AG04449 (cell line): ENCODE data around the gene PCBP3.

ENCODE experiments used
- CTCF ChIA-PET: fragments of 350-600 bp; formaldehyde crosslinking; extraction: SDS; loops from one replicate; lab custom pipeline; 2021; ENCODE audit warnings: antibody characterized with exemption; lab: Yijun Ruan, JAX
- POLR2A ChIA-PET: fragments of 400-600, 350-600 bp; formaldehyde crosslinking; extraction: SDS; loops from one replicate; lab custom pipeline; 2020; ENCODE audit warnings: antibody characterized with exemption, inconsistent platforms; lab: Yijun Ruan, JAX
- DNase-seq: peaks from one replicate; pipeline ENCODE4 v3.0.0-alpha.2; 2010; ENCODE audit warnings: low read depth, low spot score
- H3K4me3 ChIP-seq: 2 replicates; pipeline ENCODE4 v1.5.1; 2011; ENCODE audit warnings: low read depth, mild to moderate bottlenecking, control low read depth, low read length
- CTCF ChIP-seq: IDR thresholded peaks from one replicate; pipeline ENCODE4 v1.5.1; 2011; ENCODE audit warnings: mild to moderate bottlenecking, moderate library complexity, low read length, control low read depth, inconsistent platforms; ENCODE audit not compliant: insufficient read depth; ENCODE audit errors: missing control alignments

The PCBP3 gene

DNA sequence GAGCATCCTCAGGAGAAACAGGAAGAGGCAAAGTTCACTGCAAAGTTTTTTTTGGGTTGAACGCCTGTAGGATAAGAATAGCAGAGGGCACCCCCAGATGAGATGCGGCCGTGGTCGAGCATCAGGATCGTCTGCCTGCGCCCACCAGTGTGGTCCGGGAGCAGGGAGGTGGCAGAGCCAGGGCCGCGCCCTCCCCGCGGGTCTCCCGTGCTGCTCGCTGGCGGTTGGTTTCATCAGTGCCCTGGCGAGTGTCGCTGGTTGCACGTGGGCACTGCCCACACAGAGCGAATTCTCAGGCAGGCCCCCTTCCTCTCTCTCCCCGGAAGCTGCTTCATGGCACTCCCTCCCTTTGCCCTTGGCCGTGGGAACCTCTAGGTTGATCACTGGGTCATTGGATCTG is 120.0 kb downstream of the PCBP3 start:
- CTCF ChIA-PET, result no interaction called here
- no peak for DNase-seq
- TF ChIP-seq CTCF, result no peak
- no peak overlapping the region for H3K4me3 ChIP-seq
- POLR2A ChIA-PET, result no interaction called here

DNA sequence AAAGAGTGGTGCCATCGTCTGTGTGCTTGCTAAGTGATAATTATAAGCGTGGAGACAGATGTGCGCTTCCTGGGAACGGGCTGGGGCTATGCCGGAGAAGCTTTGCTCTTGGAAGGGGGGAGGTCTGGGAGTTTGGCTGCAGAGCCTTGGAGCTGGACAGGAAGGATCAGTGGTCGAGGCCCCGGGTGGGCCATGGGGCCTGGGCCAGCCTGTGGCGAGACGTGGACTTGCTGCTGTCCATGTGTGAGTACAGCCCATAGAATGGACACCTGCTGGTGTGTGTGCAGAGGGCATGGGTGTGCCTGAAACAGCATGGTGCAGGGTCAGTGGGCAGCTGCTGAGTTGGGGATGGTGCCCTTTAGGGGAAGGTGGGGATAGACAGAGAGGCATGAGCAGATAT is 121.3 kb downstream of the PCBP3 start:
- no peak overlapping the region for H3K4me3 ChIP-seq
- POLR2A ChIA-PET, result no interaction called here
- no peak for TF ChIP-seq CTCF
- CTCF ChIA-PET, result no interaction called here
- DNase-seq, result no peak

- no peak overlapping the region for H3K4me3 ChIP-seq
- no peak for DNase-seq
- no peak for TF ChIP-seq CTCF
- POLR2A ChIA-PET, result no interaction called here
- CTCF ChIA-PET, result no interaction called here
Measured at GRCh38 chr21:45765375-45765774, 121.8 kb downstream of the PCBP3 start.

GRCh38 chr21:45766055-45766454 is 122.5 kb downstream of the PCBP3 start:
- ChIA-PET POLR2A (no interaction called here), CTCF (no interaction called here)
- no peak overlapping the region for H3K4me3 ChIP-seq
- no peak for DNase-seq
- no peak for TF ChIP-seq CTCF

- no peak for TF ChIP-seq CTCF
- CTCF ChIA-PET, result no interaction called here
- POLR2A ChIA-PET, result no interaction called here
- no peak for DNase-seq
- H3K4me3 ChIP-seq, result no peak overlapping the region
Measured at GRCh38 chr21:45766501-45766900, 123.0 kb downstream of the PCBP3 start.

GRCh38 chr21:45767071-45768006 is 123.8 kb downstream of the PCBP3 start:
- TF ChIP-seq CTCF, result no peak
- CTCF ChIA-PET, result no interaction called here
- no peak for DNase-seq
- POLR2A ChIA-PET, result interaction anchor here (0.7 kb wide), 1 partner anchor 51 kb away, joined by 3 read pairs; no protein-coding TSS in a partner anchor
- H3K4me3 ChIP-seq, result no peak overlapping the region
